ENCODE measurements around the gene SPRN. TPM values are rescaled to one million over a fixed set of nuclear protein-coding genes. Genes with fewer than 3 reads are reported as not detected.

Gene SPRN
- total and polyA plus RNA-seq, 2 of the 4 experiments (the other 2 are of a cell fraction), result 0.36 to 2.3 TPM

DNA sequence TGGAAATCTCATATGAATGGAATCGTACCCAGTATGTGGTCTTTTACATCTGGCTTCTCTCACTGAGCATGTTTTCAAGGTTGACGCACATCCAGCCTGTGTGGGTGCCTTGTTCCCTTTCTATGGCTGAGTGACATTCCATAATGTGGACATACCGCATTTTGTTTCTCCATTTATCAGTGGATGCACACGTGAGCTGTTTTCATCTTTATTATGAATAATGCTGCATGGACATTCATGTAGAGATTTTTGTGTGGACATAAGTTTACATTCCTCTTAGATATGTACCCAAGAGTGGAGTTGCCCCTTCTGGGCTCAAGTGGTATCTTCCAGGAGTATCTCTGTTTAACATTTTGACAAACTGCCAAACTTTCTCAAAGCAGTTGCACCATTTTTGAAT, 28.0 kb upstream of the SPRN start:
- H3K27ac ChIP-seq (ENCODE audit: insufficient read depth, low read length), result no peak overlapping the region
- no peak overlapping the region for H3K4ac ChIP-seq (ENCODE audit: low read depth, low read length)
- H3K4me1 ChIP-seq (ENCODE audit: control insufficient read depth, insufficient read depth, low read length), result no peaks in the 10 kb centered on the region
- H2BK120ac ChIP-seq (ENCODE audit: low read depth, low read length), result no peak overlapping the region
- H3K23ac ChIP-seq (ENCODE audit: low read depth, low read length), result no peak overlapping the region
- H2AK9ac ChIP-seq (replicated peaks; ENCODE audit: low read depth, low read length, poor library complexity), result no peak overlapping the region
- in situ Hi-C loops (cut with MboI; ENCODE audit: low sequenced_read_pairs) (no loop called here), dilution Hi-C loops (cut with HindIII; ENCODE audit: low sequenced_read_pairs, unreplicated experiment) (no loop called here), intact Hi-C loops (cut with micrococcal nuclease) (no loop called here)
- no peak overlapping the region for H2AFZ ChIP-seq (replicated peaks; ENCODE audit: low read length, poor library complexity)
- ChIA-PET POLR2A (ENCODE audit: unreplicated experiment) (no interaction called here), CTCF (no interaction called here)
- ATAC-seq (ENCODE audit: low read depth), result no peak
- H3K36me3 ChIP-seq (ENCODE audit: control insufficient read depth, insufficient read depth, low read length), result no peaks in the 10 kb centered on the region
- H2BK5ac ChIP-seq (ENCODE audit: low read depth, low read length, poor library complexity, severe bottlenecking), result no peak overlapping the region
- H2BK15ac ChIP-seq (ENCODE audit: low read depth, low read length), result no peak overlapping the region
- no peak overlapping the region for H3K18ac ChIP-seq (ENCODE audit: low read depth, low read length)
- H4K8ac ChIP-seq (ENCODE audit: low read depth in 2 of 2, low read length in 2 of 2), result no peak overlapping the region
- no peak overlapping the region for H4K5ac ChIP-seq (ENCODE audit: low read depth, low read length)
- no peak overlapping the region for H2AK5ac ChIP-seq (ENCODE audit: low read depth, low read length)
- no peak overlapping the region for H3K9ac ChIP-seq (ENCODE audit: low read depth, low read length)
- H3K56ac ChIP-seq (ENCODE audit: extremely low read depth, insufficient read depth, low read length), result no peak overlapping the region
- H3K4me3 ChIP-seq (ENCODE audit: insufficient read depth, low read depth, low read length), result no peak overlapping the region
- no TSS peak for BruUV-seq (replicated peaks)
- 20% methylated on average over 1 of the region's 4 CpGs; no CpG with 5 or more reads in 1 of the 2 experiments for WGBS, 2 experiments (ENCODE audit: extremely low coverage in 2 of 2, insufficient read length in 1 of 2)
- H4K20me1 ChIP-seq (ENCODE audit: insufficient read depth, low read length), result no peaks in the 10 kb centered on the region
- H4K91ac ChIP-seq (ENCODE audit: insufficient read depth, low read depth, low read length), result no peak overlapping the region
- H3K27me3 ChIP-seq (ENCODE audit: control insufficient read depth, insufficient read depth, low read length), result no peaks in the 10 kb centered on the region
- no peak overlapping the region for H2BK20ac ChIP-seq (ENCODE audit: low read depth, low read length)
- H3K9me1 ChIP-seq (ENCODE audit: insufficient read depth, low read length), result no peaks in the 10 kb centered on the region
- H3K79me1 ChIP-seq (ENCODE audit: low read depth in 1 of 2, low read length in 2 of 2), result no peaks in the 10 kb centered on the region
- TF ChIP-seq MAZ (IDR thresholded peaks at IDR 0.05; ENCODE audit: borderline replicate concordance, low read depth, low read length) (no peak), RCOR1 (IDR thresholded peaks at IDR 0.05; ENCODE audit: insufficient replicate concordance, low read length) (no peak), RFX5 (IDR thresholded peaks at IDR 0.05; ENCODE audit: low read depth, low read length) (no peak)
- TF ChIP-seq, protein P1, sequence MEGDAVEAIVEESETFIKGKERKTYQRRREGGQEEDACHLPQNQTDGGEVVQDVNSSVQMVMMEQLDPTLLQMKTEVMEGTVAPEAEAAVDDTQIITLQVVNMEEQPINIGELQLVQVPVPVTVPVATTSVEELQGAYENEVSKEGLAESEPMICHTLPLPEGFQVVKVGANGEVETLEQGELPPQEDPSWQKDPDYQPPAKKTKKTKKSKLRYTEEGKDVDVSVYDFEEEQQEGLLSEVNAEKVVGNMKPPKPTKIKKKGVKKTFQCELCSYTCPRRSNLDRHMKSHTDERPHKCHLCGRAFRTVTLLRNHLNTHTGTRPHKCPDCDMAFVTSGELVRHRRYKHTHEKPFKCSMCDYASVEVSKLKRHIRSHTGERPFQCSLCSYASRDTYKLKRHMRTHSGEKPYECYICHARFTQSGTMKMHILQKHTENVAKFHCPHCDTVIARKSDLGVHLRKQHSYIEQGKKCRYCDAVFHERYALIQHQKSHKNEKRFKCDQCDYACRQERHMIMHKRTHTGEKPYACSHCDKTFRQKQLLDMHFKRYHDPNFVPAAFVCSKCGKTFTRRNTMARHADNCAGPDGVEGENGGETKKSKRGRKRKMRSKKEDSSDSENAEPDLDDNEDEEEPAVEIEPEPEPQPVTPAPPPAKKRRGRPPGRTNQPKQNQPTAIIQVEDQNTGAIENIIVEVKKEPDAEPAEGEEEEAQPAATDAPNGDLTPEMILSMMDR (conservative IDR thresholded peaks at IDR 0.05; ENCODE audit: low read depth, low read length), result no peak
- H3K4me2 ChIP-seq (ENCODE audit: low read depth, low read length), result no peak overlapping the region
- H3K9me3 ChIP-seq (ENCODE audit: control insufficient read depth, insufficient read depth, low read length), result peaks cover 1% of the 10 kb centered on the region; the same call in 1 of the 2 replicates
- H3K14ac ChIP-seq (replicated peaks; ENCODE audit: low read depth, low read length), result no peak overlapping the region
- DNase-seq, result no peak

Data from IMR-90 (cell line).